Endodermal cell (in vitro differentiated cells): ENCODE results near the gene ZNF358. TPM values are rescaled to one million over a fixed set of nuclear protein-coding genes. Genes with fewer than 3 reads are reported as not detected.

Experiments
- DNase-seq: peaks from one replicate; pipeline ENCODE4 v3.0.0-alpha.2; 2017
- H3K27ac ChIP-seq: 2 replicates; pipeline ENCODE4 v1.5.1; 2013; ENCODE audit warnings: mild to moderate bottlenecking, low read depth, low read length, moderate library complexity
- H3K27me3 ChIP-seq: 2 replicates; pipeline ENCODE4 v1.6.1; 2013; ENCODE audit warnings: mild to moderate bottlenecking, low read length, moderate library complexity; ENCODE audit not compliant: insufficient read depth, control insufficient read depth, poor library complexity, severe bottlenecking
- H3K36me3 ChIP-seq: 2 replicates; pipeline ENCODE4 v1.7.0; 2013; ENCODE audit warnings: mild to moderate bottlenecking, low read length, moderate library complexity; ENCODE audit not compliant: control insufficient read depth, insufficient read depth
- H3K4me1 ChIP-seq: one replicate; pipeline ENCODE4 v1.7.0; 2013; ENCODE audit warnings: low read length; ENCODE audit not compliant: control insufficient read depth, insufficient read depth
- H3K4me3 ChIP-seq: 2 replicates; pipeline ENCODE4 v1.5.1; 2013; ENCODE audit warnings: mild to moderate bottlenecking, low read length, moderate library complexity
- H3K9ac ChIP-seq: 2 replicates; pipeline ENCODE4 v1.6.1; 2013; ENCODE audit warnings: mild to moderate bottlenecking, low read length, moderate library complexity; ENCODE audit not compliant: poor library complexity, severe bottlenecking; ENCODE audit errors: extremely low read depth
- H3K9me3 ChIP-seq: 2 replicates; pipeline ENCODE4 v1.6.1; 2013; ENCODE audit warnings: mild to moderate bottlenecking, low read length, moderate library complexity; ENCODE audit not compliant: control insufficient read depth
- H3K27ac Mint-ChIP-seq: 2 replicates; pipeline ENCODE4 v1.8.0; 2020; ENCODE audit warnings: mixed read lengths
- H3K27me3 Mint-ChIP-seq: 2 replicates; pipeline ENCODE4 v1.8.0; 2021; ENCODE audit warnings: mild to moderate bottlenecking, mixed read lengths; ENCODE audit not compliant: insufficient read depth
- H3K36me3 Mint-ChIP-seq: 2 replicates; pipeline ENCODE4 v1.8.0; 2020; ENCODE audit warnings: low read depth, mixed read lengths
- H3K4me1 Mint-ChIP-seq: 2 replicates; pipeline ENCODE4 v1.8.0; 2020; ENCODE audit warnings: mixed read lengths
- H3K4me3 Mint-ChIP-seq: 2 replicates; pipeline ENCODE4 v1.8.0; 2020; ENCODE audit warnings: mild to moderate bottlenecking, moderate library complexity, mixed read lengths
- H3K9me3 Mint-ChIP-seq: 2 replicates; pipeline ENCODE4 v1.8.0; 2020; ENCODE audit warnings: mild to moderate bottlenecking, mixed read lengths
- WGBS, 2 experiments: methylation state at CpG; one replicate each; pipeline versions ENCODE4 v1.1.5 to v1.1.7; 2013; ENCODE audit warnings: missing lambda C conversion rate in 2 of 2, mixed read lengths in 1 of 2; ENCODE audit not compliant: insufficient coverage in 1 of 2, insufficient read length in 1 of 2; 5-methylcytosine and 5-hydroxymethylcytosine counted together
- total RNA-seq, 2 donors: library from RNA; stranded (reverse); fragmentation: NEBNext Ultra II Directional in 1 of 2; extraction: Animal tissue kit (Norgen Biotek cat#: 25700) in 1 of 2; gene quantifications; 2 replicates in 1 of 2; 3 replicates in 1 of 2; pipeline ENCODE4 v1.2.1, GENCODE V29; 2021
- TF ChIP-seq, protein P1 (sequence below): fragments of 200-600 bp; sonication (generic); conservative IDR thresholded peaks from 2 replicates; pipeline ENCODE4 v1.5.0; 2021; ENCODE audit warnings: antibody characterized with exemption, mild to moderate bottlenecking

ZNF358 gene
- total RNA-seq, 2 donors from 2014 or later: 45.9 to 53.2 TPM

DNA sequence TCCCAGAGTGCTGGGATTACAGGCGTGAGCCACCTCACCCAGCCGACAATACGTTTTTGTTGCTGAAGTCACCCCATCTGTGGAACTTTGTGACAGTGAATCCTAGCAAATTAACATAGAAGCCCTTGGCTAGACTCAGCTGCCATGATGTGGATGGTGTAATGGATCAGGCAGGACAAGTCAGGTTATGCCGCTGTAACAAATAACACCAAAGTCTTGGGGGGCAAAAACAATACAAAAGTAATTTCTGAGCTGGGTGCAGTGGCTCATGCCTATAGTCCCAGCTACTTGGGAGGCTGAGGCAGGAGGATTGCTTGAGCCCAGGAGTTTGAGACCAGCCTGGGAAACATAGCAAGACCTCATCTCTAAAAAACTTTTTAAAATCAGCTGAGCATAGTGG, 49.0 kb downstream of the ZNF358 start:
- Mint-ChIP-seq H3K4me1 (no peaks in the 10 kb centered on the region), H3K4me3 (no peak overlapping the region), H3K27ac (no peak overlapping the region), H3K9me3 (no peaks in the 10 kb centered on the region), H3K36me3 (peaks cover 7% of the 10 kb centered on the region), H3K27me3 (no peaks in the 10 kb centered on the region)
- Histone ChIP-seq H3K27ac (no peak overlapping the region), H3K9ac (no peak overlapping the region), H3K36me3 (no peaks in the 10 kb centered on the region), H3K9me3 (no peaks in the 10 kb centered on the region), H3K4me3 (no peak overlapping the region), H3K4me1 (no peaks in the 10 kb centered on the region), H3K27me3 (no peaks in the 10 kb centered on the region)
- TF ChIP-seq, protein P1, sequence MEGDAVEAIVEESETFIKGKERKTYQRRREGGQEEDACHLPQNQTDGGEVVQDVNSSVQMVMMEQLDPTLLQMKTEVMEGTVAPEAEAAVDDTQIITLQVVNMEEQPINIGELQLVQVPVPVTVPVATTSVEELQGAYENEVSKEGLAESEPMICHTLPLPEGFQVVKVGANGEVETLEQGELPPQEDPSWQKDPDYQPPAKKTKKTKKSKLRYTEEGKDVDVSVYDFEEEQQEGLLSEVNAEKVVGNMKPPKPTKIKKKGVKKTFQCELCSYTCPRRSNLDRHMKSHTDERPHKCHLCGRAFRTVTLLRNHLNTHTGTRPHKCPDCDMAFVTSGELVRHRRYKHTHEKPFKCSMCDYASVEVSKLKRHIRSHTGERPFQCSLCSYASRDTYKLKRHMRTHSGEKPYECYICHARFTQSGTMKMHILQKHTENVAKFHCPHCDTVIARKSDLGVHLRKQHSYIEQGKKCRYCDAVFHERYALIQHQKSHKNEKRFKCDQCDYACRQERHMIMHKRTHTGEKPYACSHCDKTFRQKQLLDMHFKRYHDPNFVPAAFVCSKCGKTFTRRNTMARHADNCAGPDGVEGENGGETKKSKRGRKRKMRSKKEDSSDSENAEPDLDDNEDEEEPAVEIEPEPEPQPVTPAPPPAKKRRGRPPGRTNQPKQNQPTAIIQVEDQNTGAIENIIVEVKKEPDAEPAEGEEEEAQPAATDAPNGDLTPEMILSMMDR: no peak
- DNase-seq: no peak
- WGBS, 2 experiments: 77 to 87% methylated on average over 3 to 4 of the region's 4 CpGs

DNA sequence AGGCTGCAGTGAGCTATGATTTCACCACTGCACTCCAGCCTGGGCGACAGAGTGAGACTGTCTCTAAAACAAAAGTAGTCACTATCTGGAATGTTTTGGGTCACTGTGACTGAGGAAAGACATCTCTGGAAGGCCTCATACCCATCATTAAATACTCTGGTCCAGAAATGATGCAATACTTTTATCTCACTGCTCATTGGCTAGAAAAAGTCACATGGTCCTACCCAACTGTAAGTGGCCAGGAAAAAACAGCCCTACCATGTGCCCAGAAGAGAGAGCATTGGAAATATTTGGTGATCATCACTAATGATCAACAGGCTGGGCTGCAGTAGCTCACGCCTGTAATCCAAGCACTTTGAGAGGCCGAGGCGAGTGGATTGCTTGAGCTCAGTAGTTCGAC, 49.4 kb downstream of the ZNF358 start:
- no peak for DNase-seq
- Mint-ChIP-seq H3K27ac (no peak overlapping the region), H3K36me3 (peaks cover 4% of the 10 kb centered on the region), H3K4me3 (no peak overlapping the region), H3K4me1 (no peaks in the 10 kb centered on the region), H3K27me3 (no peaks in the 10 kb centered on the region), H3K9me3 (no peaks in the 10 kb centered on the region)
- no peaks in the 10 kb centered on the region for H3K36me3 ChIP-seq
- no peak overlapping the region for H3K4me3 ChIP-seq
- H3K9me3 ChIP-seq: no peaks in the 10 kb centered on the region
- TF ChIP-seq, protein P1: no peak
- 85 to 95% methylated on average over 4 to 5 of the region's 5 CpGs for WGBS, 2 experiments
- H3K4me1 ChIP-seq: no peaks in the 10 kb centered on the region
- H3K9ac ChIP-seq: no peak overlapping the region
- H3K27ac ChIP-seq: no peak overlapping the region
- no peaks in the 10 kb centered on the region for H3K27me3 ChIP-seq

Other genes starting within 250 kb of the ZNF358 start
- 10 to 100 TPM; 31.3 to 31.5 TPM for gene INSR, start 221.7 kb upstream of the ZNF358 start, total RNA-seq
- 10 to 100 TPM; 51.7 to 53.3 TPM for gene ARHGEF18, start 167.2 kb upstream of the ZNF358 start, total RNA-seq
- 1 to 10 TPM; 2.6 to 3.0 TPM for gene PEX11G, start 27.1 kb upstream of the ZNF358 start, total RNA-seq
- 10 to 100 TPM; 18.0 to 21.4 TPM for gene MCOLN1, start 6.5 kb downstream of the ZNF358 start, total RNA-seq
- gene PNPLA6, start 19.6 kb downstream of the ZNF358 start, total RNA-seq: 100 to 1,000 TPM in 1 of 2 donors, 10 to 100 TPM in 1; 86.1 to 124 TPM
- 10 to 100 TPM; 65.5 to 76.8 TPM for gene CAMSAP3, start 79.8 kb downstream of the ZNF358 start, total RNA-seq
- 10 to 100 TPM; 44.3 to 46.6 TPM for gene XAB2, start 113.4 kb downstream of the ZNF358 start, total RNA-seq
- 100 to 1,000 TPM; 149 to 182 TPM for gene PET100, start 113.7 kb downstream of the ZNF358 start, total RNA-seq
- gene PCP2, start 117.6 kb downstream of the ZNF358 start, total RNA-seq: under 1 TPM in 1 of 2 donors, not detected in 1; 0.55 TPM
- 100 to 1,000 TPM; 119 to 126 TPM for gene STXBP2, start 121.0 kb downstream of the ZNF358 start, total RNA-seq
- not detected for gene RETN, start 152.9 kb downstream of the ZNF358 start, total RNA-seq
- not detected for gene MCEMP1, start 161.0 kb downstream of the ZNF358 start, total RNA-seq
- 10 to 100 TPM; 64.6 to 93.1 TPM for gene TRAPPC5, start 164.7 kb downstream of the ZNF358 start, total RNA-seq
- not detected for gene FCER2, start 186.0 kb downstream of the ZNF358 start, total RNA-seq
- gene CLEC4G, start 216.0 kb downstream of the ZNF358 start, total RNA-seq: not detected
- gene CD209, start 231.4 kb downstream of the ZNF358 start, total RNA-seq: not detected
- gene CLEC4M, start 247.1 kb downstream of the ZNF358 start, total RNA-seq: not detected